ENCODE data around the gene HDAC11.
"Not testable (repeated sequence)": the region's sequence is repeated elsewhere in the genome, so short reads cannot be mapped to it uniquely, and the experiment has no call there.

Gene HDAC11

DNA sequence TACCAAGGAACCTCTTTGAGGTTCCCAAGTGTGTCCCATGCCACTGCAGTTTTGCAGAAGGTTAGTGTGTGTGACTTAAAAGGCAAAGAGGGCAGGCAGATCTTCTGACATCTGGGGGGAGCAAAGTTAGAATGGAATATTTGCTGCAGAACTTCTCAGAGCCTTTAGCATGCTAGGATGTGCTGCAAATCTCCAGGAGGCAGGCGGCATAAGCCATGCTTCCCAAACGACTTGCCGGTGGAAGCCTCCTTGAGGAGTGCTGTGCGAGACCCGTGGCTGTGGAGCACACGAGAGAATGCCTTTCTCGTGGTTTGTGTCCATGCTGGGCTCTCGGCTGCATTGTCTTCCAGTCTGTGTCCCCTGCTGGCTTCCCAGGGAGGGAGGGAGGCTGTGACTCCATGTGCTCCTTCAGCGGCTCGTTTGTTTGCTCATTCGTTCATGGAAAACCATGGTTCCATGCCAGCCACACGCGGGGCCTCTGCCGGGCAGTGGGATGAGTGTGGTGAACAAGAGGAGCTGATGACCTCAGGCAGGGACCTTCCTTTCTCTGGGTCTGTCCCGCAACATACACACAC is 13.8 kb downstream of the HDAC11 start:
- DNase-seq = no peak

DNA sequence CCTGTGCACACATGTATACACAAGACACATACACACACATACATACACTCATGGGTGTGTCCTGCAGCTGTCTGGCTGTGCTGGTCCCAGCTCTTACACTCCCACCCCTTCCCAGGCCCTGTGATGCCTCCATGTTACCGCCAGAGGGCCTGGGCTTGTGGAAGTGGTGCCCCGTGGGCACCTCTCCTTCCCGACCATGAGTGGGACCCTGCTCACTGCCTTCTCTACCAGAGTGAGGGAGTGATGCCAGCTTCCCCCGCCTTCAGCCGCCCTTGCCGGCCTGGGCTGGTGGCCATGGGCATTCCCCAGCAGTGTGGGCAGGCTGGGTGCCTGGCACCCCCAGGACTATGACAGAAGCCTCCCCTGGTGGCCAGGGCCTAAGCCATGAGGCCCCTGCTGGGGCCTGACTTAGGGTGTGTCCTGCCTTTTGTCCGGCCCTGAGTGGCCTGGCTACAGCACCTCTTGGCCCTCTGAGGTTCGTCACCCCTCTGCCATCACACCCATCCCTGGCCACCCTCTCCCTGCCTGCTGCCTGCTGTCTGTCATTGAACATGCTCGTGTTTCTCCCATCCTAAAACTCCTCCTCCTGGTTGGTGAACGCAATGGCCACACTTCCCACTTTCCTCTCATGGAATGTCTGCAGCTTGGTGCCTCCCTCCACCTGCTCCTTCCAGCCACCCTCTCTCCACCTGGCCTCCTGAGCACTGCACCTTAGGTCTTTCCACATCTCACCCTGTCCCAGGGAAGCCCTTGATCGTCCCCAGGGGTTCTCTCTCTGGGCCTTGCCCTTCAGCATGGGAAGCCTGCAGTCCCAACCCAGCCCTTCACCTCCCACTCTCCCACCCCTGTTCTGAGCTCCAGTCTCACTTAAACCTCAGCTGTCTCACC is 14.6 kb downstream of the HDAC11 start:
- no peak for DNase-seq

DNA sequence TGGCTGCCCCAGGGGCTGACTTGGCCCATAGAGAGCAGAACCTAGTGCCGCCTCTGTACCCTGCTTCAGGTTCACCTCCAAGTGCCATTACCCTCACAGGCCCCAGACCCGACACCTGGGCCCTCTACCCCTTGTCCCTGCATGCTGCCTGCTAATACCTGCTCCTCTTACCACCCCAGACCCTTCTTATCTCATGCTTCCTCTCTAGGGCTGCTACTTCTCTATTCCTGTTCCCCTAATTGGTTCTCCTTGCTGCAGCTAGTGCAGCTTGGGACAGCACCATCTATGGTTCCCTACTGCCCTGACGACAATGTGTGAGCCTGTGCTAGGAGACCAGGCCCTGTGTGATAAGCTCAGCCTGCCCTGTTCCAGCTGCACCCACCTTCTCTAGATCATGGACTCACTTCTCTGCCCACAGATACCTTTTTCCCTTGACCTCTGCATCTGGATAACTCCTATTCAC is 15.3 kb downstream of the HDAC11 start:
- DNase-seq = no peak

DNA sequence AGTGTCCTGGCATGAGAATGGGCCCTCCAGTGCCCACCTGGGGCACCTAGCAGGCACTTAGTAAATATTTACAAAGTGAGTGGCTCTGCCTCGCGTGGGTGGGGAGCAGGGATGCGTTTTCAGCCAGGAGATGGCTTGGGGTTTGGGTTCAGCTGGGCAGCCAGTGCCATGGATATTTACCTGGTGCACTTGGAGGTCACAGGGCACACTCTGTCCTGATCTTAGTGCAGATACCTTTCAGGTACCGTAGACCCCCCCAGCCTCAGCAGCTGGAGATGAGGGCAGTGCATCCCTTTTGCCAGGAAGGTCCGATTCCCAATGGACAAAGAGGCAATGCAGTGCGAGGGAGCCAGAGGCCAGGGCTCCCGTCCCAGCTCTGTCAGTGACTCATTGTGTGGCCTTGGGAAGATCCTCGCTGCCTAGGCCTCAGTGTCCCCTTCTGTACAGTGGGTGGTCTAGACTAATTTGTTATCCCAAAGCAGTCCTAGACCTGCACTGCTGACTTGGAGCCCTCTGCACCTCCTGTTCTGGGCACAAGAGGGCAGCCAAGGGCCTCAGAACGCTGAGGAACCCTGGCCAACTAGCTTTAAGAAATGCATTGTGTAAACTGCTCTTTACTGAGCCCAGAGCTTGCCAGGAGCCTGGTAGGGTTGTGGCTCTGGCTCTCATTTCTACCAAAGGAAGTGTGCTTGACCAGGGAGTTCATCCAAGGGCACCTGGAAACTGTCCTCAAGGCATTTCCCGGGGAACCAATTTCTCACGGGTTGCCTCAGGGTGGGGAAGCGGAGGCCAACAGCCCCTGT is 16.0 kb downstream of the HDAC11 start:
- peak; percentile 60 for DNase-seq

DNA sequence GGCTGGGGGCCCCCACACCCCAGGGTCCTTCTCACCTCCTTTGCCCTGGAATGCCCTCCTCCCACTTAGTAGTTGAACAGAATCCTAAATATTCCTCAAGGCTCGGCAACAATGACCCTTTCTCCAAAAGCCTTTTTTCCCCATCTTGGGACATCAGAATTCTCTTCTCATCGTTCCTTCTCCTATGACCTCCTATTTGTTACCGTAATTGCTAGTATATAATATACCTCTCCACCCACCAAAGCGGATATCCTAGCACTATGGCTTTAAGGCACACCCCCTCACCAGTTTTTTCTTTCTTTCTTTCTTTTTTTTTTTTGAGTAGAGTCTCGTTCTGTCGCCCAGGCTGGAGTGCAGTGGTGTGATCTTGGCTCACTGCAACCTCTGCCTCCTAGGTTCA is 16.8 kb downstream of the HDAC11 start:
- DNase-seq = no peak

DNA sequence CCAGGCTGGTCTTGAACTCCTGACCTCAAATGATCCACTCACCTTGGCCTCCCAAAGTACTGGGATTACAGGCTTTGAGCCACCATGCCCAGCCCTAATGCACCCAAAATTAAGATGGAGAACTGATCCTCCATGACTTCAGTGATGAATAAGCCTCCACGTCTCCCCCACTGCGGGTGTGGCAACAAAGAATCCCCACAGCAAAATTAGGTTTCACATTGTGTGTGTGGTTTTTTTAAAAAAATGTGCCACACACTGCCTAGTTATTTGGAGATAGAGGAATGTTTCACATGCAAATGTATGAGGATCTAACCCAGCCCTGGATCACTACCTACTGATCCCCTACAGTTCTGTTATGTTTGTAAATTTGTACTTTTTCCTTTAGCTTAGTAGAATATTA is 17.3 kb downstream of the HDAC11 start:
- no peak for DNase-seq

DNA sequence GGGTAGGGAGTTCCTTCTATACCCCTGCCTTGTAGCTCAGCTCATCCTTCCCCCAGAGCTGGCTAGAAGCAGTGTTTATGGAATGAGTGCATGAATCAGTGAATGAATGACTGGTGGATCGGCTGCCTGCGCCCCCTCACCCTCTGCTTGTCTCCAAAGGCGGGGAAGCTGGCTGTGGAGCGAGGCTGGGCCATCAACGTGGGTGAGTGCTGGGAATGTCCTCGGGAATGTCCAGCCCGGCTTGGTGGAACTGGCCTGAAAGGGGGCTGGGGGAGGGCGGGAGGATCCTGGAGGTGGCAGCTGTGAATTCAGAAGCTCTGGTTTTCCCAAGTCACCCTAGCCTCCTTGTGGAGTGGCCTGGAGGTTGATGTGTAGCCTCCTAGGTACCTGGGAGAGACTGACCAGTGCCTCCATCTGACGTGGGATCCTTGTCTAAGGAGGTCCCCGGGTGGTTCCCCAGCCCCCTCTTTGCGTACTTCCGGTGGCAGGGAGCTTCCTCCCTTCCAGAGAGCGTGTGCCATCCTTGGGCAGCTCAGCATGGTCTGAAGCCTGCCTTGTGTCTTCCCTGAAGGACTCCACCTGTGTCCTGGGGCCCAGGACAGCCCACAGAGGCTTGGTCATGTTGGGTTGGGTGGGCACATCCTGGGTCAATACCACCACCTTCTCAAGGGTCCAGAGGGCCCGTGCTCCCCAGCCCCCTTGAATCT is 18.4 kb downstream of the HDAC11 start:
- no peak for DNase-seq

DNA sequence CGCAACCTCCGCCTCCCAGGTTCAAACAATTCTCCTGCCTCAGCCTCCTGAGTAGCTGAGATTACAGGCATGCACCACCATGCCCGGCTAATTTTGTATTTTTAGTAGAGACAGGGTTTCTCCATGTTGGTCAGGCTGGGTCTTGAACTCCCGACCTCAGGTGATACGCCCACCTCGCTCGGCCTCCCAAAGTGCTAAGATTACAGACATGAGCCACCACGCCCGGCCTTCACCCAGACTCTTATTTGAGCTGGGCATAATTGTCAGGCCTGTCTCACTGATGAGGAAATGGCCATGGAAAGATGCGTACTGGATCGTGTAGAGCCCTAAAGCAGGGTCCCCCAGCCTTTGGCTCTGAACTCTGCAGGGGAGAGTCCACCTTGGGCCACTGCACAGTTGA is 19.1 kb downstream of the HDAC11 start:
- not testable (repeated sequence) for DNase-seq

DNA sequence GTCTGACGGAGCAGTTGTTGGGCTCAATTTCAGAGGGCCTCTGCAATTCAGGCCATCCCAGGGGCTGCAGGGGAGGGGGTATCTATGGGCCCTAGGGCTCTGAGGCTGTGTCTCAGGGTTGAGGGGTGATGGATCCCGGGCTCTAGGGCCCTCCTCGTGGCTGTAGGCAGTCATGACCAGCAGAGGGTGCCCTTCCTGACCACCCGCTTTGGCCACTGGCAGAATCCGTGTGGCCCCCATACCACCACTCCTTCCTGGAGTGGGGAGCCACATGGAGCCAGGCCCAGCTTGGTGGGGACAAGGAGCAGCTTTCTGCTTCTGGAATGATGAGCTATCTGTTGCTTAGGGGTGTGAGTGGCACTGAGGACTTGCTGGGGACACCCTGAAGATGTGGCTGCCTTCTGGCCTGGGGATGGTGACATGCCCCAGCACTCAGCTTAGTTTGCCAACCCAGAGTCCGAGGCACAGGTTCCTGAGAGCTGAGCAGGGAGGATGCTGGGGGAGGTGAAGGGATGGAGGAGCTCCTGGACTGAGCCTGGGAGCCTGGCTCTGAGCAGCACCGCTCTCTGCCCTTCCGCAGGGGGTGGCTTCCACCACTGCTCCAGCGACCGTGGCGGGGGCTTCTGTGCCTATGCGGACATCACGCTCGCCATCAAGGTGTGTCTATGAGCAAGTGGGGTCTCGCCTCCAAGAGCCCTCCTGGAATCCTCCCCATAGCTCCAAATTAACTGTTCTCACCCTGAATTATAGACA is 20.2 kb downstream of the HDAC11 start:
- DNase-seq = no peak

DNA sequence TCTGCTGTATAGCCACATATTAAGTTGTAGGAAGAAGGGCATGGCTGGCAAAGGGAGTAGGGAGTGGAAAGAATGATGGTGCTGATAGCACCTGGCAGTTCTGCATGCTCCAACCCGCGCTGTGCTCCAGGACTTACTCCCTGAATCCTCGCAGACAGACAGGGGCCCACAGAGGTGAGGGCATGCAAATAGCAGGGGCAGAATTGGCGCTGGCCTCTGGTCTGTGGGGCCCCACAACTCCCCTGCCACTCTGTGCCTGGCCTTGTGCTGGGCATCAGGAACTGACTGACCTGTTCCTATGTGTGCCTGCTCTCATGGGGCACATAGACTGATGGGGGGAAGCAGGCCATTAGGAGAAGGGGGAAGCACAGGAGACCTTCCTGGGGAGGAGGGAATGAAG is 20.9 kb downstream of the HDAC11 start:
- DNase-seq = no peak

DNA sequence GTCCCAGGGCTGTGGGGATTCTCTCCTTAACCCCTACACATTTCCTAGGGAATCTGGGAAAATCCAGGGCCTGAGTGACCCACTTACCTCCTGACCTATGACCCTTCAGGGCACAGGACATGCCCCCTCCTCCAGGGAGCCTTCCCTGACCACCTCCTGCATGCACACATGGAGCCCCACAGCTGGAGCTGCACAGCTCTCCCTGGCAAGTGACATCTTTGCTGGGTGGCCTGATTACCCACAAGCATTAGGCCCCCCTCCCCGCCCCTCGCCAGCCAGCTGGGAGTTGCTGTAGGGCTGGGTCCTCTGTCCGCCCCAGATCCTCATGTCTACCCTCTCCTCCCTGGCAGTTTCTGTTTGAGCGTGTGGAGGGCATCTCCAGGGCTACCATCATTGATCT is 21.4 kb downstream of the HDAC11 start:
- no peak for DNase-seq

DNA sequence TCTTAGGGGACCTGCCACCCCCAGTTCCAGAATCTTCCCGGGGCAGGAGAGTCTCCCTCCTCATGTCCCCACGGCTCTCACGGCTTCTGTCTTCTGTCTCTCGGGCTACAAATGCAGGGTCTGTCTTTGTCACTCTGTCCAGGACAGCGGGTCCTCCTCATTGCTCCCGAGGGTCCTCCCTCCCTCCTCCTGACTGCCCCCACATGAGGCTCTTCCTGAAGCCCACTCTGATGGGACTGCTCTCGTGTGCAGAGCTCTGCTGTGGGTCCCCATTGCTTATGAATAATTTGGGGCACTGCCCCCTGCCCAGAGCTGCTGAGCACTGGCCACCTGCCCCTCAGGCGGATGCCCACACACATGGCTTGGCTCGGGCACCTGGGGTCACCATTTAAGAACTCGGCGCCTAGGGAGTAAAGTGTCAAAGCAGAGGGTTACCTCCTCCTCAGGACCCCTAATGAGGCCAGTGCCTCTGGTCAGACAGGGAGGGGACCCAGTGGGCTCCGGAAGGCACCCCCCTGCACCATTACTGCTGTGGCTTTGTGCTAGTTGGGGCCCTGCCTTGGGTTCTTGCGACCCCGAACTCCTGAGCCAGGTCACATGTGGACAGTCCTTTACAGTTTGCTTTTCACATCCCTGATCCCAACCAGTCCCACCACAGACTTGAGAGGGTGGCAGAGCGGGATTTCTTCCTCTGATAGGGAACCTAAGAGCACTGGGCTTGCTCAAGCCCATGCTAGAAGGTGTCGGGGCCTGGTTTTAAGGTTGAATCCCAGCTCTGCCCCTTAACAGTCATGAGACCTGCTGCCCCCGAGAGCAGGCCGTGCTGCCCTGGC is 22.1 kb downstream of the HDAC11 start:
- DNase-seq = no peak

DNA sequence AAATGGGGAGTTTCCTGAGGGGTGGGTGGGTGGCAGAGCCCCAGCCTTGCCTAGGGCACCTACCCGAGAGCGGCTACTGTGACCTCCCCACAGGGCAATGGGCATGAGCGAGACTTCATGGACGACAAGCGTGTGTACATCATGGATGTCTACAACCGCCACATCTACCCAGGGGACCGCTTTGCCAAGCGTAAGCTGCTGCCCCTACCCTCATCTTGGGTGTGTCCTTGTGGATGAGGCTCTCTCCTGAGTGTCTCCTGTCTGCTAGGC is 22.6 kb downstream of the HDAC11 start:
- DNase-seq = no peak

DNA sequence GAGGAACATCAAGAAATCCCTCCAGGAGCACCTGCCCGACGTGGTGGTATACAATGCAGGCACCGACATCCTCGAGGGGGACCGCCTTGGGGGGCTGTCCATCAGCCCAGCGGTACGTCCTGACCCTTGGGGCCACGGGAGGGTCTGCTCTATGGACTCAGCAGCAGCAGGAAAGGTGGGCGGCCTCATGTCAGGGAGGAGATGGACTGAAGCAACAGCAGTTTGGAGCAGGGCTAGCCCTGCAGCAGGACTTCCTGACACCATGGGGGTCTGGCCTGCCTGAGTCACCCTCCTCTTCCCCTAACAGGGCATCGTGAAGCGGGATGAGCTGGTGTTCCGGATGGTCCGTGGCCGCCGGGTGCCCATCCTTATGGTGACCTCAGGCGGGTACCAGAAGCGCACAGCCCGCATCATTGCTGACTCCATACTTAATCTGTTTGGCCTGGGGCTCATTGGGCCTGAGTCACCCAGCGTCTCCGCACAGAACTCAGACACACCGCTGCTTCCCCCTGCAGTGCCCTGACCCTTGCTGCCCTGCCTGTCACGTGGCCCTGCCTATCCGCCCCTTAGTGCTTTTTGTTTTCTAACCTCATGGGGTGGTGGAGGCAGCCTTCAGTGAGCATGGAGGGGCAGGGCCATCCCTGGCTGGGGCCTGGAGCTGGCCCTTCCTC is 24.2 kb downstream of the HDAC11 start:
- DNase-seq = no peak

DNA sequence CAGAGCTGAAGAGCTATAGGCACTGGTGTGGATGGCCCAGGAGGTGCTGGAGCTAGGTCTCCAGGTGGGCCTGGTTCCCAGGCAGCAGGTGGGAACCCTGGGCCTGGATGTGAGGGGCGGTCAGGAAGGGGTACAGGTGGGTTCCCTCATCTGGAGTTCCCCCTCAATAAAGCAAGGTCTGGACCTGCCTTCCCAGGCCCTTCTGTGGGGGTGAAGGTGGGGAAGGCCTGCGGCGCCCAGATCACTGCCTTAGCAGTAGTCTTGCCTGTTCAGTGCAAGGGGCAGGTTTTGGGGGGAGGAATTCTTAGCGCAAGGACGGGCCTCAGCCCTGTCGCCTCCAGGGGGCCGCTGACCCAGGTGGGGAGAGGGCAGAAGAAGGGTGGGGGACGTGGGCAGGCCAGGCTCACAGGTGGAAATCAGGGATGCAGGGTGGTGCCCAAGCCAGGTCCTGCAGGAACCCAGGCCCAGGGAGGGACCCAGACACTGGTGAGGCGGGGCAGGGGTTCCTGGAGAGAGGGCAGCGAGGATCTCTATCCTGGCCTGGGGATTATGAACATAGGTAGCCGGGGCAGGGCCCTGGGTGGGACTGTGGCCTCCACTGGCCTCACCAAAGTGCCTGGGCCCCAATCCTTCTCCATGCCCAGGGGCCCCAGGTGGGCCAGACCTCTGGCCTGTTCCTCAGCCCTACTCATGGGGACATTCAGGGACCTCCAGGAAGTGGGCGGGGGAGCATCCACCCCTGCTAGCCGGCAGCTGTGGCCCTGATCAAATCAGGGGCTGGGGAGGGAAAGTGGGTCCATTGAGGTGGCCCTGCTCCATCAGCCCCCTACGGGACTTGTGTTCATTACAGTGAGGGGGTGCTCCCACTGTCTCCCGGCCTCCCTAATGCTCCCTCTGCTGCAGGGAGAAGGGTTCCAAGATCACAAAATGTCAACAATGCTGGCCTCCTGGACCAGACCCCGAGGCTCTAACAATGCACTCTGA is 25.3 kb downstream of the HDAC11 start:
- DNase-seq = no peak

DNA sequence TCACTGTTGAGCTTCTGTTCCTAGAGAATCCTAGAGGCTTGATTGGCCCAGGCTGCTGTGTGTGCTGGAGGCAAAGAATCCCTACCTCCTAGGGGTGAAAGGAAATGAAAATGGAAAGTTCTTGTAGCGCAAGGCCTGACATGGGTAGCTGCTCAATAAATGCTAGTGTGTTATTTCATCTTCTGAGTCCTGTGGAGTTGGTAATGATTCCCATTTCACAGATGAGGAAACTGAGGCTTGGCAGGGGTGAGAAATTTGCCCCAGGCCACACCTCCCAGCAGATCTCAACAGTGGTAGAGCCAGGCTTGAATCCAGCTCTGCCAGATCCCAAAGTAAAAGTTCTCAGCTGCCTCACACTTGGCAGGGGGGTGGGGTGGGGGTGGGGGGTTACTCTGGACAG is 26.1 kb downstream of the HDAC11 start:
- DNase-seq = no peak

DNA sequence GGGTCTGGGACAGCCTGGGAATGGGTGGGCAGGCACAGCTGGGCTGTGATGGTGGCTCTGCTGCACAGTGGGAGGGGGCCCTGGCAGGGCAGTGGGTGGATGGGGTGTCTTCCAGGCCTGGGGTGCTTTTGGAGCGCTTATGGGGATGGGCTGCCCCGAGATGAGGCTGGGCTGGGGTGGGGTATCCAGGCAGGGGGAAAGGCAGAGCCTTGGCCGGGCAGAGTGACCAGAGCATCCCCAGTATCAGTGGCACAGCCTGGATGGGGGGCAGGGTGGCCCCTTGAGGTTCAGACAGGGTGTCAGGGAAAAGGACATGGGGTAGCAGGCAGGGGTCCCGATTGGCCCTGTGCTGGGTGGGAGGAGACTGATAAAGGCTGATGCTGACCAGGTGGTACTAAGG is 26.6 kb downstream of the HDAC11 start:
- no peak for DNase-seq

DNA sequence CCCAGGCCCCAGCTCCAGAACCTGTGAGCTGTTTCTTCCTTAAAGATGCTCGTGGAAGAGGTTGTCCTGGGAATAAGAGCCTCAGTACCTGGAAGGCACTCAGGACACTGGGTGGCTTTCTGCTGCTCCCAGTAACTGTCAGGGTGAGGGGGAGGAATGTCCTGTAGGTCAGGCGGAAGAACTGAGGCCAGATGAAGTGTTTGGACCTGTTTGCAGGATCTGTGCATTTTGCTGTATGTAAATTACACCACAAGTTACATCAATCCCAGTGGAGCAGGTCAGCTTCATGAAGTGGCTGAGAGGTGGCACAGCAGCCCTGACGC is 27.1 kb downstream of the HDAC11 start:
- no peak for DNase-seq

DNA sequence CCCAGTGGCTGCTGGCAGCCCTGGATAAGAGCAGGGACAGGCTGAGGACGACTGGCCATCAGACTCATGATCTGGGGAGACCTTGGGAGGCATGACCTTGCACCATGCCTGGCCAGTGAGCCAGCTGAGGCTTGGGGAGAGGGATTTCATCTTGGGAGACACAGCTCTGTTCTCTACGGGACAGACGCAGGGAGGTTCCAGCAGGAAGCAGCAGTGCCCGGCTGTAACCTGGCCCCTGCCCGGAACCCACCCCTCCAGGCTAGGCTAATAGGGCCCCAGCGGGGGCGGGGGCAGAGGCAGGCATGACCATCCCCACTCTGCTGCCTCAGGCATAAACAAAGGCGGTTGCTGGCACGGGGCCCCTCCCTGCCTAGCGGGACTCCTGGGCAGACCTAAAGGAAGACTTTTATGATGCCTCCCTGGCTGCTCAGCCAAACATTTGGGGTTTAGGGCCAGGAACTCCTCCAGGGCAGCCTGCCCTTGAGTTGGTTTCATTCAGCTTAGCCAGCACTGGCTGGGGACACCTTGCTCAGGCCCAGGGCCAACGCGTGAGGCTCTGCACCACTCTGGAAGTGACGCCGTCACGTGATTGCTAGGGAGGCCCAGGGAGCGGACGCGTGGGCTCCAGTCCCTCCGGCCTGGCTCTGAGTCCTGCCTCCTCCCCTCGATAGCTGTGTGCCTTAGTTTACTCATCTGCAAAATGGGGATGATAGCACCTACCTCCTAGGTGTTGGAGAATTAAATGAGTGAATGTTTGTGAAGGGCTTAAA is 27.6 kb downstream of the HDAC11 start:
- DNase-seq = no peak
